ENCODE results near the gene ADAMTS2. TPM values are rescaled to one million over a fixed set of nuclear protein-coding genes. Genes with fewer than 3 reads are reported as not detected.

Gene ADAMTS2
- total RNA-seq, 1 donor from 2014 or later = 1.2 TPM

- peaks cover 4% of the 10 kb centered on the region for H3K9me3 Mint-ChIP-seq
- peak overlapping the region; percentile 85 for H3K27ac Mint-ChIP-seq
- no peak overlapping the region for H3K4me2 ChIP-seq
- H3F3A ChIP-seq (ENCODE audit: low read depth) = peaks cover 13% of the 10 kb centered on the region
- H3K36me3 Mint-ChIP-seq = peaks cover 2% of the 10 kb centered on the region
- H2AFZ ChIP-seq (replicated peaks) = no peak overlapping the region
- H3K9ac ChIP-seq = no peak overlapping the region
- peaks cover 12% of the 10 kb centered on the region for H3K27me3 Mint-ChIP-seq (ENCODE audit: insufficient read depth, low read depth)
- peaks cover 36% of the 10 kb centered on the region for H3K4me1 Mint-ChIP-seq
- no peak overlapping the region for H3K27ac ChIP-seq
- no peaks in the 10 kb centered on the region for H3K27me3 ChIP-seq
- H3K4me3 Mint-ChIP-seq = no peak overlapping the region
- no peaks in the 10 kb centered on the region for H3K79me2 ChIP-seq (ENCODE audit: low read depth)
- no peaks in the 10 kb centered on the region for H4K20me1 ChIP-seq (ENCODE audit: low read depth)
- no peaks in the 10 kb centered on the region for H3K36me3 ChIP-seq
- peaks cover 23% of the 10 kb centered on the region for H3K4me1 ChIP-seq
- TF ChIP-seq EZH2phosphoT487 (IDR thresholded peaks at IDR 0.05) = no peak
- no peak for TF ChIP-seq CTCF (IDR thresholded peaks at IDR 0.05)
- no peak for DNase-seq (ENCODE audit: low spot score)
- H3K4me3 ChIP-seq = no peak overlapping the region
- no peaks in the 10 kb centered on the region for H3K9me3 ChIP-seq (ENCODE audit: low read depth)
Observed at GRCh38 chr5:179319123-179319522, 26.1 kb downstream of the ADAMTS2 start.

GRCh38 chr5:179318221-179318955, 26.9 kb downstream of the ADAMTS2 start:
- no peaks in the 10 kb centered on the region for H3K79me2 ChIP-seq (ENCODE audit: low read depth)

GRCh38 chr5:179317411-179318220, 27.6 kb downstream of the ADAMTS2 start:
- DNase-seq (ENCODE audit: low spot score) = no peak
- no peak overlapping the region for H3K27ac Mint-ChIP-seq
- peak overlapping the region; percentile 38 for H3K4me2 ChIP-seq
- no peaks in the 10 kb centered on the region for H3K27me3 ChIP-seq
- no peaks in the 10 kb centered on the region for H3K36me3 ChIP-seq
- peaks cover 13% of the 10 kb centered on the region for H3F3A ChIP-seq (ENCODE audit: low read depth)
- H3K4me1 Mint-ChIP-seq = peaks cover 40% of the 10 kb centered on the region
- H3K79me2 ChIP-seq (ENCODE audit: low read depth) = no peaks in the 10 kb centered on the region
- TF ChIP-seq EZH2phosphoT487 (IDR thresholded peaks at IDR 0.05) (no peak), EZH2 (IDR thresholded peaks at IDR 0.05) (no peak), CTCF (IDR thresholded peaks at IDR 0.05) (no peak)
- H3K4me1 ChIP-seq = peaks cover 23% of the 10 kb centered on the region
- H3K4me3 Mint-ChIP-seq = peak overlapping the region; percentile 35
- no peak overlapping the region for H3K4me3 ChIP-seq
- H3K36me3 Mint-ChIP-seq = peaks cover 2% of the 10 kb centered on the region
- no peak overlapping the region for H2AFZ ChIP-seq (replicated peaks)
- no peak overlapping the region for H3K9ac ChIP-seq
- H3K9me3 ChIP-seq (ENCODE audit: low read depth) = no peaks in the 10 kb centered on the region
- H4K20me1 ChIP-seq (ENCODE audit: low read depth) = no peaks in the 10 kb centered on the region
- peaks cover 4% of the 10 kb centered on the region for H3K9me3 Mint-ChIP-seq
- H3K27me3 Mint-ChIP-seq (ENCODE audit: insufficient read depth, low read depth) = peaks cover 11% of the 10 kb centered on the region
- H3K27ac ChIP-seq = peak overlapping the region; percentile 45

More at GRCh38 chr5:179318221-179318955, 26.9 kb downstream of the ADAMTS2 start:
- Histone ChIP-seq H3K27ac (peak overlapping the region; percentile 45), H3K4me3 (no peak overlapping the region), H3K4me2 (peak overlapping the region; percentile 38), H3K36me3 (no peaks in the 10 kb centered on the region), H3K27me3 (no peaks in the 10 kb centered on the region), H3K9me3 (ENCODE audit: low read depth) (no peaks in the 10 kb centered on the region), H2AFZ (replicated peaks) (no peak overlapping the region), H4K20me1 (ENCODE audit: low read depth) (no peaks in the 10 kb centered on the region), H3K9ac (no peak overlapping the region), H3K4me1 (peaks cover 23% of the 10 kb centered on the region), H3F3A (ENCODE audit: low read depth) (peaks cover 13% of the 10 kb centered on the region)
- H3K4me1 Mint-ChIP-seq = peaks cover 36% of the 10 kb centered on the region
- no peak overlapping the region for H3K27ac Mint-ChIP-seq
- H3K36me3 Mint-ChIP-seq = peaks cover 2% of the 10 kb centered on the region
- peak overlapping the region; percentile 24 for H3K4me3 Mint-ChIP-seq
- H3K9me3 Mint-ChIP-seq = peaks cover 4% of the 10 kb centered on the region
- TF ChIP-seq CTCF (IDR thresholded peaks at IDR 0.05) (no peak), EZH2 (IDR thresholded peaks at IDR 0.05) (no peak), EZH2phosphoT487 (IDR thresholded peaks at IDR 0.05) (peak; percentile 43)
- DNase-seq (ENCODE audit: low spot score) = peak; percentile 92
- H3K27me3 Mint-ChIP-seq (ENCODE audit: insufficient read depth, low read depth) = peaks cover 9% of the 10 kb centered on the region

All from neural progenitor cell (in vitro differentiated cells).